Mucosa of descending colon (tissue), 3 donors: ENCODE measurements around the gene DHRS12. TPM values are rescaled to one million over a fixed set of nuclear protein-coding genes. Genes with fewer than 3 reads are reported as not detected.
A peak's percentile ranks its signal among the peaks of the same experiment; 100 is the strongest.

ENCODE experiments used
- ATAC-seq: fragments of 200-7000 bp; cut with Tn5 transposase; one replicate; pipeline ENCODE4 v1.9.1; 2020; ENCODE audit warnings: mild to moderate bottlenecking, moderate library complexity
- DNase-seq, 3 donors: peaks; one replicate each; pipeline ENCODE4 v3.0.0-alpha.2; 2020
- H3K36me3 ChIP-seq: fragments of 200-600 bp; one replicate; pipeline ENCODE4 v1.8.0; 2021; ENCODE audit warnings: low read depth, mild to moderate bottlenecking
- H3K4me1 ChIP-seq: fragments of 200-600 bp; one replicate; pipeline ENCODE4 v1.8.0; 2021; ENCODE audit warnings: low read depth, mild to moderate bottlenecking
- H3K4me3 ChIP-seq: fragments of 200-600 bp; one replicate; pipeline ENCODE4 v1.8.0; 2021; ENCODE audit warnings: mild to moderate bottlenecking
- H3K9me3 ChIP-seq: fragments of 200-600 bp; one replicate; pipeline ENCODE4 v1.8.0; 2021; ENCODE audit warnings: mild to moderate bottlenecking
- intact Hi-C, 2 donors: fragments of 100-400 bp; cut with DNase I in 1 of 2; cut with micrococcal nuclease in 1 of 2; formaldehyde crosslinking; loops; one replicate each; pipeline versions ENCODE4 v1.11.0 to v1.11.1; 2022; cut with DNase I, micrococcal nuclease
- total RNA-seq, 3 donors: library from RNA; stranded (reverse); fragmentation: NEBNext Ultra II Directional in 2 of 3; extraction: Animal tissue kit (Norgen Biotek cat#: 25700) in 2 of 3; gene quantifications; one replicate each; pipeline versions ENCODE4 v1.2.1 to v1.2.4, GENCODE V29; 2021 to 2023
- TF ChIP-seq, protein P1 (sequence below): fragments of 200-600 bp; IDR thresholded peaks from one replicate; pipeline ENCODE4 v1.8.0; 2022; ENCODE audit warnings: antibody characterized with exemption, mild to moderate bottlenecking
- donor health status: DM: no; HTN: no; CAD: no; lungs with moderate emphysema.
- donor health status: DM: no; HTN: no; CAD: no.
- donor health status: DM: no; HTN: yes; CAD: no.

Gene DHRS12
- total RNA-seq, 3 donors from 2014 or later: 11.8 to 15.1 (median 14.1) TPM

- DNase-seq: no peak
- Histone ChIP-seq H3K4me3 (no peak overlapping the region), H3K9me3 (no peaks in the 10 kb centered on the region), H3K36me3 (no peaks in the 10 kb centered on the region), H3K4me1 (peaks cover 4% of the 10 kb centered on the region)
- TF ChIP-seq, protein P1, sequence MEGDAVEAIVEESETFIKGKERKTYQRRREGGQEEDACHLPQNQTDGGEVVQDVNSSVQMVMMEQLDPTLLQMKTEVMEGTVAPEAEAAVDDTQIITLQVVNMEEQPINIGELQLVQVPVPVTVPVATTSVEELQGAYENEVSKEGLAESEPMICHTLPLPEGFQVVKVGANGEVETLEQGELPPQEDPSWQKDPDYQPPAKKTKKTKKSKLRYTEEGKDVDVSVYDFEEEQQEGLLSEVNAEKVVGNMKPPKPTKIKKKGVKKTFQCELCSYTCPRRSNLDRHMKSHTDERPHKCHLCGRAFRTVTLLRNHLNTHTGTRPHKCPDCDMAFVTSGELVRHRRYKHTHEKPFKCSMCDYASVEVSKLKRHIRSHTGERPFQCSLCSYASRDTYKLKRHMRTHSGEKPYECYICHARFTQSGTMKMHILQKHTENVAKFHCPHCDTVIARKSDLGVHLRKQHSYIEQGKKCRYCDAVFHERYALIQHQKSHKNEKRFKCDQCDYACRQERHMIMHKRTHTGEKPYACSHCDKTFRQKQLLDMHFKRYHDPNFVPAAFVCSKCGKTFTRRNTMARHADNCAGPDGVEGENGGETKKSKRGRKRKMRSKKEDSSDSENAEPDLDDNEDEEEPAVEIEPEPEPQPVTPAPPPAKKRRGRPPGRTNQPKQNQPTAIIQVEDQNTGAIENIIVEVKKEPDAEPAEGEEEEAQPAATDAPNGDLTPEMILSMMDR: no peak
- ATAC-seq: peak; percentile 27
- intact Hi-C loops: no loop called here
Observed at GRCh38 chr13:51784097-51784496, 19.9 kb downstream of the DHRS12 start.

DNA sequence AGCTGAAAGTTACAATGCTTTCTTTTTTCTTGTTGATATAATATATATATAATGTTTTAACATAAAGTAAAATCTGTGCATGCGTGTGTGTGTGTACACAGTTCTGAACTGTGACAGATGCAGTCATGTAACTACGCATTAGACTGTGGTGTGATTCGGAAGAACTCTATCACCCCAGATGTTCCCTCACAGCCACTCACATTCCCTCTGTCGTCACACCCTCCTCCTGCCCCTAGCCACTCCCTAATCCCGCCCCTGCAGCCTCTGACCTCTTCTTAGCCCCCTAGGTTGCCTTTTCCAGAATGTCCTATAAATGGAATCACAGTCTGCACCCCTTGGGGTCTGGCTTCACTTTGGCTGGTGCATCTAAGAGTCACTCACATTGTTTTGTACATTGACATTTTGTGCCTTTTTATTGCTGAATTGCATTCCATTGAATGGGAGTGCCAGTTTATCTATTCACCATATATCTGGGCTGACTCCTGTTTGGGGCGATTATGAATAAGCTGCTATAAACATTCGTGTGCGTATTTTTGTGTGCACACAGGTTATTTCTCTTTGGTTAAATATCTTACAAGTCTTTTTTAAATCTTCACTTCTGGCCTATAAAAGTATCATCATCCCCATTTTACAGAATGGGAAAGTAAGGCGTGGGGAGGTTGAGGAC, 20.4 kb downstream of the DHRS12 start:
- no peak for DNase-seq
- TF ChIP-seq, protein P1: no peak
- Histone ChIP-seq H3K4me1 (peaks cover 4% of the 10 kb centered on the region), H3K4me3 (no peak overlapping the region), H3K9me3 (no peaks in the 10 kb centered on the region), H3K36me3 (no peaks in the 10 kb centered on the region)
- intact Hi-C loops: no loop called here
- ATAC-seq: peak; percentile 54

DNA sequence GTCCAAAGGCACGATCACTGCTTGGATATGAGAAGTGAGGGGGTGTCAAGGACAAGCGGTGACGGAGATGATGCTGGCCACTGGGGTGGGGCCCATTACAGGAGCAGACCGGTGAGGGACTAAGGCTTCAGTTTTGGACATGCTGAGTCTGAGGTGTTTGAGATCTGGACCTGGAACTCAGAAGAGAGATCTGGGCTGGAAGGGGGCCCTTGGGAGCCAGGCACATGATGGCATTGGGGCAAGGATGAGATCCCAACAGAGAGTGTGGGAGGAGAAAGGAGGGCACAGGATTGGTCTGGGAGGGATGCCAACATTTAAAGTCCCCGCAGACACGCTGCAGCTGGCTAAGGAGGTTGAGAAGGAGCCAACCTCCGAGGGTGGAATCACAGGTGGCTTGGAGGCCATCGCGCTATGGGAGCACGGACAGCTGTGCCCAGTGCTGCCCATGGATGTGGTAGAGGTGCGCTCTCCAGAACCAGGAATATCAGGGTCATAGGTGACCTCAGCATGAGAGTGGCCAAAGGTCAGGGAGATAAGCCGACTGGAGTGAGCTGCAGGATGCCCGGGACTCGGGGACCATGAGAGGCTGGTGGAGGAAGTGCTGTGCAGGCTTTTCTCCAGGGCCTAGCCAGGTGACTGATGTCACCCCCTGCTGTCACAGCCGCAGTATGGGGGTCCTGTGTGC, 21.8 kb downstream of the DHRS12 start:
- intact Hi-C loops: no loop called here
- TF ChIP-seq, protein P1: no peak
- Histone ChIP-seq H3K4me3 (no peak overlapping the region), H3K36me3 (no peaks in the 10 kb centered on the region), H3K4me1 (peaks cover 4% of the 10 kb centered on the region), H3K9me3 (no peaks in the 10 kb centered on the region)
- ATAC-seq (peak; percentile 27), DNase-seq (no peak)

DNA sequence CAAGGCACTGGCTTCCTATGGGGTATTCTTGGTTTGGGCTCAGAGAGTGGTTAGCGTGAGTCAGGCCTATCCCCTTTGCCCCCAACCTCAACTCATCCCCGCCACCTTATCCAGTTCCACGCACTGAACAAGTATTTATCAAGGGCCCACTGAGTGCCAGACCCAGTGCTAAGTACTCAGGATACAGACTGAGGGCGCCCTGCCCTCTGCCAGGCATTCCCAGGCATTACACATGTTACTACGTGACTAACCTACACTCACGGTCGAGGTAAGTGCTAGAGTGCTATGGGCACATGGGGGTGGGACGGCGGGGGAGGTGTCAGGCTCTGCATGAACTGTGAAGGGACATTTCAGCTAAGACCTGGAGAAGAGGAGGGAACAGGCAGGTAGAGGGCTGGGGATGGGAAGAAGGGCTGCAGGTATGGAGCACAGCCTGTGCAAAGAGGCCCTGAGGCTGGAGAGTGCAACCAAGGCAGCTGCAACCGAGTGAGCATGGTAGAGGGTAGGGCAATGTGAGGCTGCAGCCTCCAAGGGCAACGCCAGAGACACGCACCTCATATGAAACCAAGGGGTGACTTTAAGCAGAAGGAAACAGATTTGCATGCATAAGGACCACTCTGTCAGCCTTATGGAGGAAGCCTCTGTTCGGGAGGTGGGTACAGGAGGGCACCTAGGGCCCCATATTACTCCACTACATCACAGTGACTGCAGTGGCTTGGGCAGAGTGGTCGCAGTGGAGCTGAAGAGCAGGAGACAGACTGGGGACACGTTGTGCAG, 22.5 kb downstream of the DHRS12 start:
- TF ChIP-seq, protein P1: no peak
- DNase-seq (no peak), ATAC-seq (peak; percentile 54)
- Histone ChIP-seq H3K36me3 (no peaks in the 10 kb centered on the region), H3K9me3 (no peaks in the 10 kb centered on the region), H3K4me1 (peaks cover 4% of the 10 kb centered on the region), H3K4me3 (no peak overlapping the region)
- intact Hi-C loops: no loop called here

DNA sequence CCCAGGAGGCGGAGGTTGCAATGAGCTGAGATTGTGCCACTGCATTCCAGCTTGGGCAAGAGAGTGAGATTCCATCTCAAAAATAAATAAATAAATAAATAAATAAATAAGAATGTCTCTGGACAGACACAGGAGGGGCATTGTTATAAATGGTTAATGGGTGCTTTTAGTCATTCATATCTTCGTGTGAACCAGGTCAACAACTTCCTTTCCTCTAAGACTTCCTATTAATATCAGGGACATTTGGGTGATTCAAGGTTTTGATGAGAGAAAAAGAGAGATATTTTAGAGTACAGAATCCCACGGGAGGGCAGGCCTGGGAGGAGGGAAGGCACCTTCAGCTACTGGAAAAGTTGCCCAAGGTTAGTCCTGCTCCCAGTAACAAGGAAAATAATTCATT, 23.9 kb downstream of the DHRS12 start:
- Histone ChIP-seq H3K4me1 (peaks cover 4% of the 10 kb centered on the region), H3K36me3 (no peaks in the 10 kb centered on the region), H3K9me3 (no peaks in the 10 kb centered on the region), H3K4me3 (no peak overlapping the region)
- TF ChIP-seq, protein P1: no peak
- ATAC-seq: no peak
- DNase-seq: no peak
- intact Hi-C loops: no loop called here
